Adipose tissue (tissue), 3 donors: ENCODE measurements around the gene DCPS. TPM values are rescaled to one million over a fixed set of nuclear protein-coding genes. Genes with fewer than 3 reads are reported as not detected.
"Not testable (repeated sequence)": the region's sequence is repeated elsewhere in the genome, so short reads cannot be mapped to it uniquely, and the experiment has no call there.

Source experiments
- H3K27ac ChIP-seq: one replicate; pipeline ENCODE4 v1.5.1; 2013; ENCODE audit warnings: low read depth, low read length
- WGBS, 3 donors: extraction: QIAGEN DNeasy Blood & Tissue Kit; methylation state at CpG; one replicate each; pipeline ENCODE4 v1.1.7; 2013; 5-methylcytosine and 5-hydroxymethylcytosine counted together
- polyA plus RNA-seq, 3 donors: library from polyadenylated mRNA; stranded (reverse); fragments of 200-250 nt; gene quantifications; one replicate each; pipeline ENCODE4 v1.2.3, GENCODE V29; 2013
- donor health status: healthy with polysubstance abuse.
- donor health status: Bipolar disorder and iron deficiency.
- donor health status: healthy.

DCPS gene
- polyA plus RNA-seq, 3 donors: 13.5 to 17.4 (median 15.8) TPM

GRCh38 chr11:126352163-126352562, 48.3 kb downstream of the DCPS start:
- H3K27ac ChIP-seq: no peak overlapping the region
- 51 to 81% (median 67%) methylated on average over 3 of the region's 3 CpGs for WGBS, 3 donors

DNA sequence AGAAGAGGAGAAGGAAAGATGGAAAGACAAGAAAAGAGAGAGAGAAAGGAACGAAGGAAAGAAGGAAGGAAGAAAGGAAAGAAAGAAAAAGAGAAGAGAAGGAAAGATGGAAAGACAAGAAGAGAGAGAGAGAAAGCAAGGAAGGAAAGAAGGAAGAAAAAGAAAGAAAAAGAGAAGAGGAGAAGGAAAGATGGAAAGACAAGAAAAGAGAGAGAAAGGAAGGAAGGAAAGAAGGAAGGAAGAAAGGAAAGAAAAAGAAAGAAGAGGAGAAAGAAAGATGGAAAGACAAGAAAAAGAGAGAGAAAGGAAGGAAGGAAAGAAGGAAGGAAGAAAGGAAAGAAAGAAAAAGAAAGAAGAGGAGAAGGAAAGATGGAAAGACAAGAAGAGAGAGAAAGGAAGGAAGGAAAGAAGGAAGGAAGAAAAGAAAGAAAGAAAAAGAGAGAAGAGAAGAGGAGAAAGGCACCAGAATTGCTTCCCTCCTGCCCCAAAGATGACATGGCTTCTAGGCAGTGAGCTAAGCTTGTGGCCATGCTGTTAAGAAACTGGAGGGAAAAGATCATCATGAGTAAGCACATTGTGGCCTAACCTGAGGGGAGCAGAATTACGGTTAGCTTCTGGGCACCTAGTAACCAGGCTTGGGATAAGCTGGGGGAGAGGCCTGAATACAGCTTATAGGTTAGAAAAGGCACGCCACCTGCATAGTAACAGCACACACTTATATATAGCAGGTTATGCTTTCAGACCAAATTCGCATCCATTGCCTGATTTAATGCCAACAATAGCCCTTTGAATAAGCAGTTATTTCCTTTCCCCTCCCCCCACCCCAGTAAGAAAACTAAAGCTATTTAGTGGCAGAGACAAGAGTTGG, 49.3 kb downstream of the DCPS start:
- WGBS, 3 donors: 64 to 89% (median 64%) methylated on average over 4 of the region's 4 CpGs
- no peak overlapping the region for H3K27ac ChIP-seq

DNA sequence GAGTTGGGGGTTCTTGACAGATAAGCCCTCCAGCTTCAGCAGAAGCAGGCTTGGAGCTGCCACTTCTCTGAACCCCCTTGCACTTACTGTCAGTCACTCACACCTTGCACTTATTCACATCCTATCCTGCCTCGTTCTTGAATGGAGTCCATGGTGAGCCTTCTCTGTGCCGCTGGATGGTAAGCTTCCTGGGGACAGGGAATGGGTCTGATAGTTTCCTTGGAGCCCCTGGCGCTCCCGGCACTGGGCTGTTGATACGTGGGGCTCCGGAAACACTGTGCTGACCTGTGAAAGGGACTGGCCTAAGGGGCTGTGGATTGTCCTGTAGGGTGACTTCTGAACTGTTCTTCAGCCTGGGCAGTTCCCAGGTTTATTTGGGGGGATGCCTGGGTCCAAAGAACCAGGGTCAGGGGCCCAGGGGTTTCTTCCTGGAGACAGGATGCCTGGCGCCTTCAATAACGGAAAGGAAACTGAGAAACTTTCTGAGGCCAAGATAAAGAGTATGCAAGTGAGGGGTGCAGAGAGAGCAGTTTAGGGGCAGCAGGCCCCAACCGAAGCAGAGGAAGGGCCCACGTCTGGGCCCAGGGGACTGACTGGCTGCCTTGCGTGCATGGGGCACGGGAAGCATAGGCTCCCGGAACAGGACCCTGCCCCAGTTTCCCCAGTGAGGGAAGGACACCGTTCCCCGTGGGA, 50.9 kb downstream of the DCPS start:
- peak overlapping the region; percentile 14 for H3K27ac ChIP-seq
- WGBS, 3 donors: 19 to 50% (median 23%) methylated on average over 15 of the region's 15 CpGs

- 0 to 1% (median 1%) methylated on average over 42 to 71 of the region's 71 CpGs for WGBS, 3 donors
- peak within 1 kb of the TSS; percentile 14 for H3K27ac ChIP-seq
Observed at GRCh38 chr11:126355324-126355925, 51.6 kb downstream of the DCPS start, which contains the start of gene ST3GAL4. TSS of gene ST3GAL4 (plus strand) at chr11:126355686. CDS start at chr11:126406156, 50,470 bp downstream.

DNA sequence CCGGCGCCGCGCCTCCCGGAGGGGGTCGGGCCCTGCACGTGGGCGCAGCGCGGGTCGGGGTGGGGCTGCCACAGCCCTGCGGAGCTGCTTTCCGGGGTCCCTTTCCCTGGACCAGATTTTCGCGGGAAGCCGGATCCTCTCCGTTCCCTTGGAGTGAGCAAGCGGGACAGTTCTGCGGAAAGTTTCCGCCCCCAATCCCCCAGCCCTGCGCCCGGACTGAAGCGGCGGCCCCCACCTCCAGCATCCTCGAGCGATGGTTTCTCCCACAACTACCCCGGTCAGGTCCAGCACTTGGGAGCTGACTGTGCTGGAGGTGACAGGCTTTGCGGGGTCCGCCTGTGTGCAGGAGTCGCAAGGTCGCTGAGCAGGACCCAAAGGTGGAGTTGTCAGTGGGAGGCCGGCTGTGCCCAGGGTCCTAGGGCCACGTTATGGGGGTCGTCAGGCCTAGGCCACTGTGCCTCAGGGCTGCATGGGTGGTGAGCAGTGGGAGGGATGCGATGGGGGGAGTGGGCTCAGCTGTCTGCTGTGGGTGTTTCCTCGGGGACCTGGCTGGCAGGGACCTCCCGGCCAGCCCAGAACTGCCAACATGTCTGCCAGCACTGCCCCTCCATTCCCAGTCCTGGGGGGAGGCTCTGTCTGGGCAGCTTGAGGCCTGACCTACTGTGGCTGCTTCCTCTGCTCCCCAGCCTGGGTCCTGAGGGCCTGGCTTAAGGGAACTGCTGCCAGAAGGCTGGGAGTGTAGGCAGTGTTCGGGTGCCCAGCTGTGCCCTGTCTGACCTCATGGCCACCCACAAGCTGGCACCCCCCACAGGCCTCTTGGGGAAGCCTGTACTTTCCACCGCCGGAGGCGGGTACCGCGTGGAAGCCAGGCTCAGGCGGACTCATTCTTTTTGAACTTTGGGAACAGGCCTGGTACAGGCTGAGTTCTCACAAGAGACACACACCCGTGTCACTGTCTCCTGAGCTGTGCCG, 52.4 kb downstream of the DCPS start:
- 6 to 27% (median 11%) methylated on average over 39 to 46 of the region's 46 CpGs for WGBS, 3 donors

GRCh38 chr11:126357055-126357962, 53.4 kb downstream of the DCPS start:
- WGBS, 3 donors: 62 to 84% (median 71%) methylated on average over 17 of the region's 17 CpGs

More for the DNA sequence above, 52.4 kb downstream of the DCPS start:
- peak overlapping the region; percentile 14 for H3K27ac ChIP-seq

GRCh38 chr11:126357969-126358762, 54.3 kb downstream of the DCPS start:
- WGBS, 3 donors: 59 to 78% (median 60%) methylated on average over 18 of the region's 18 CpGs
- H3K27ac ChIP-seq: no peak overlapping the region

More at GRCh38 chr11:126357055-126357962, 53.4 kb downstream of the DCPS start:
- H3K27ac ChIP-seq: no peak overlapping the region

DNA sequence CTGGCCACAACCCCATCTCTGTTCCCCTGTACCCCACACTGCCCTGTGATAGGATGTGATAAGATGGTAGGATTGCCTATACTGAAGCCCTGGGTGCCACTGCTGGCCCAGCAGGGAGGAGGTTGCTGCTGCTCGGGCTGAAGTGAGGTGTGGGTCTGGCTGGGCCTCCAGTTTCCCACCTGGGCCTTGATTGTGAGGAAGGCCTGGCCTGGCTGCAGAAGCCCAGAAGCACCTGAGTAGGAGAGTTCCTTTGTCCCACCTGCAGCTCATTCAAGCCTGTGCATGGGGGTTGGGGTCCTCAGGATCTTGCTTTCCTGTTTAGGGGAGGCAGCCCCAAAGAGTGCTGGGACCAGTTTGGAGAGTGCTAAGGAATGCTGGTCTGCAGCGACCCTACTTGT, 54.9 kb downstream of the DCPS start:
- WGBS, 3 donors: 72 to 93% (median 75%) methylated on average over 2 of the region's 2 CpGs

GRCh38 chr11:126359431-126360048, 55.7 kb downstream of the DCPS start:
- peak overlapping the region; percentile 32 for H3K27ac ChIP-seq
- 45 to 65% (median 48%) methylated on average over 16 of the region's 16 CpGs for WGBS, 3 donors

More for the DNA sequence above, 54.9 kb downstream of the DCPS start:
- H3K27ac ChIP-seq: no peak overlapping the region

- WGBS, 3 donors: 79 to 90% (median 84%) methylated on average over 8 of the region's 8 CpGs
- no peak overlapping the region for H3K27ac ChIP-seq
Observed at GRCh38 chr11:126360049-126360446, 56.2 kb downstream of the DCPS start.

DNA sequence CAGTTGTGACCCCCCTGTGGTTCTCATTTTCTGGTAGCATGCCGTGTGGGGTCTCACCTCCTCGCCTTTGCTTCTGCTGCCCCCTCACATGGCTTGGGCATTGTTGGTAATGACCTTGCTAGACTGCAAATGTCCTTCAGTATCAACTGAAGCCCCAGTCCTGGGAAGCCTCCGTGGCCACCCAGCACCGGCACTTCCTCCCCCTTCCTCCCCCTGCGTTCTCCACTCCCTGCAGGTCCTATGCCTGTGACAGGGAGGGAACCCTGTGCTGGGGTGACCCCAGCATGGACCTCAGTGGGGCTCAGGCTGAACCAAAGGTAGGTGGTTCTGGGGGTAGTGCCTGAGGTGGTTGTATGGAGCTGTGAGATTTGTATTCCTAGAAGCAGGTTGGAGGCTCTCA, 57.5 kb downstream of the DCPS start:
- 74 to 78% (median 77%) methylated on average over 5 of the region's 5 CpGs for WGBS, 3 donors
- H3K27ac ChIP-seq: no peak overlapping the region

DNA sequence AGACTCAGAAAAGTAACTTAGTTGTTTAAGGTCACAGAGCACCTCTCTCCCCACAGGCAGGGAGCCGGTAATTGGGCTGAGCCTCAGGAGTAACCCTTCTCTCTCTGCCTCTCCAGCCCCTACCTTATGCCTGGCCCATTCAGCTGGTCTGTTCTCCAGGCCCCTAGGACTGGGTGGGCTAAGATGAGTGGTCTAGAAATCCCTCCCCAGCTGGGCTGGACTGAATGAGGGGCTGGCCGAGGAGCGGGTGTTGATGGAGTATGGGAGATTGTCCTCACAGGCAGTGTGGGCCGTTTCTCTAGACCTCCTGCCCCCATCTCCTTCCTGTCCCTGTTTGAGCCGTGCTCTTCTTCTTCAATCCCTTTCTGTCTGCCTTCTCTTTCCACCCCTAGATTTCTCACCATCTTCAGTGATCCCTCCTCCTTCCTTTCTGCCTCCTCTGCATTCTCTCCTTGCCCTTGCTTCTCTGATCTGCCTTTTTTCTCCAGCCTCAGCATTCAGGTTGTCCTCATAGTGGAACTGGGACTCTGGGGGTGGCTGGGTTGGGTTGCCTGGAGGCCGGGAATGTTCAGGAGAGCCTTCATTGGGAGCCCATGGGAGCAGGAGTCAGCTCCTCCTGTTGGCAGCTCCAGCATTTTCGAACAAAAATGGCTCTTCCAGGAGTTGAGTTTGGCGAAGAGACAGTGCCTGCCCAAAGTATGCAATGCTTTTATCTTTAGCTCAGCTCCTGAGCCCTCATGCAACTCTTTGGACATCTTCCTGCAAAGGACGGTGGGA, 59.2 kb downstream of the DCPS start:
- 64 to 86% (median 66%) methylated on average over 8 to 9 of the region's 9 CpGs for WGBS, 3 donors
- peak overlapping the region; percentile 31 for H3K27ac ChIP-seq

DNA sequence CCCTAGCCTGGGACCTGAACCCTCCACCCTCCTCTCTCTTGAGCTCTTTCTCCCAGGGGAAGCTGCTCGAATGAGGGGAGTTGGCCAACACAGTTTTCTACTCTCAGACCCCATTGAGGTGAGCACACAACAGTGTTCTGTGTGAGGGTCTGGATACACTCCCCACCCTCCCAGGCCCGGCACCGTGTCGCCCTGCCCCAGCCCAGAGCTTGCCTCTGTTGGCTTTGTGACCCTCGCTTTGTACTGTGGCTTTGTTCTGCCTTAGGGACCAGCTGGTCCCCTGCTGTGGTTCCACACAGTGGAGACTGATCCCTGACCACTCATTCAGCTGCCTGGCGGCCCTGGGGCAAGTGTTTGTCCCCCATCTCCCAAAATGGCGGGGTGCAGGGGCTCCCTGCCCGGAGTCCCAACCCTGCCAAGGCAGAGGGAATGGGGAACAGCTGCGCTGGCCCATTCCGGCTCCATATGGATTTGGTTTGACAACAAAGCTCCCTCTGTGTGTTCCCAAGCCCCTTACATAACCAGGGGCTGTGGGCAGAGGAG, 59.9 kb downstream of the DCPS start:
- 75 to 82% (median 80%) methylated on average over 10 of the region's 10 CpGs for WGBS, 3 donors
- H3K27ac ChIP-seq: peak overlapping the region; percentile 31

DNA sequence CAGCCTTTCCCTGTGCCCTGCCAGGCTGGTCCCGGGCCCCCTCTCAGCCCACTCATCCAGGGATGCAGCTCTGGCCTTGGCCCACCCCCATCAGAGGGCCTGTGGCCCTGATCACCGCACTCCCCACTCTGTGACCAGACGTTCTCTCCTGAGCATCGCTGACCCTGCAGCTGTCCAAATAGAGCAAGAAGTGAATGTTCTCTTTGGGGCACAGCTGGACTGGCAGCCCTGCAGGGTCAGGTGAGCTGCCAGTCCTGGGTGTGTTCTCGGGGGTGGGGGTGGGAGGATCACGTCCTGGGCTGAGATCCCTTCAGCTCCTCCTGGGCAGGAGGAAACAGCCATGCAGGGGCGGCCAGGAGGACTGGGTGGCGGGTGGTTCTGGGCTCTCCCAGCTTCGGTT, 60.9 kb downstream of the DCPS start:
- H3K27ac ChIP-seq: not testable (repeated sequence)
- WGBS, 3 donors: 43 to 85% (median 80%) methylated on average over 3 to 4 of the region's 9 CpGs

GRCh38 chr11:126365508-126365907, 61.6 kb downstream of the DCPS start:
- not testable (repeated sequence) for H3K27ac ChIP-seq
- 72 to 94% (median 79%) methylated on average over 5 of the region's 5 CpGs for WGBS, 3 donors
